Measurements from ENCODE around the gene IL22RA1. TPM values are rescaled to one million over a fixed set of nuclear protein-coding genes. Genes with fewer than 3 reads are reported as not detected.

IL22RA1 gene
- total and polyA plus RNA-seq, 2 of the 8 experiments (the other 6 are each of a cell fraction or from before 2014, with no cell fraction given) = 0.17 to 0.32 TPM

DNA sequence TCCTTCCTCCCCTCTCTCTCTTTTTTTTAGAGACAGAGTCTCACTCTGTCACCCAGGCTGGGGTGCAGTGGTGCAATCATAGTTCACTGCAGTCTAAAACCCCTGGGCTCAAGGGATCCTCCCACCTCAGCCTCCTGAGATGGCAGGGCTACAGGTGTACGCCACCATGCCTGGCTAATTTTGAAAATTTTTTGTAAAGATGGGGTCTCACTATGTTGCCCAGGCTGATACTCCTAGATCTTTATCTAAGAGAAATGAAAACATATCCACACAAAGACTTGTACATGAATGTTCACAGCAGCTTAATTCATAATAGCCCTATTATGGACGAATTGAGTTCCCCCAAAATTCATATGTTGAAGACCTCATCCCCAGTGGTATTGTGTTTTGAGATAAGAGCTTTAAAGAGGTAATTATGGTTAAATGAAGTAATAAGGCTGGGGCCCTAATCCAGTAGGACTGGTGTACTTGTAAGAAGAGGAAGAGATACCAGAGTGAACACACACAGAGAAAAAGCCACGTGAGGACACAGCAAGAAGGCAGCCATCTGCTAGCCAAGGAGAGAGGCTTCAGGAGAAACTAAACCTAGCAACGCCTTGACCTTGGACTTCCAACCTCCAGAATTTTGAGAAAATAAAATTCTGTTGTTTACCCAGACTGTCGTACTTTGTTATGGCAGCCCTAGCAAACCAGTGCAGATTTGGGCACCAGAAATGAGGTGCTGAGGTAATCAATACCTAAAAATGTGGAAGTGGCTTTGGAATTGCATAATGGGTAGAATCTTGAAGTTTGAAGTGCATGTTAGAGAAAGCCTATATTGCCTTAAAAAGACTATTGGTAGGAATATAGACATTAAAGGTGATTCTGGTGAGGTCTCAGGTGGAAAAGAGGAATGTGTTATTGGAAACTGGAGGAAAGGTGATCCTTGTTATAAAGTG lies 31.0 kb upstream of the IL22RA1 start:
- no peak for DNase-seq (ENCODE audit: low read depth in 1 of 2, low spot score in 2 of 2)
- Histone ChIP-seq H3K14ac (ENCODE audit: insufficient read length) (no peak overlapping the region), H3K23ac (ENCODE audit: insufficient read length) (no peak overlapping the region), H3K4me1 (replicated peaks in 1 of 4; ENCODE audit: control insufficient read depth in 3 of 4, insufficient read depth in 4 of 4, low read length in 3 of 4) (peaks cover 0 to 3% (median 0%) of the 10 kb centered on the region in 4 experiments; a peak in 2 of 7 replicates), H2BK5ac (ENCODE audit: low read depth, low read length) (no peak overlapping the region), H2AFZ (ENCODE audit: low read length) (no peak overlapping the region), H3K27ac (ENCODE audit: low read depth, low read length) (no peak overlapping the region), H2AK5ac (ENCODE audit: low read depth, low read length) (no peak overlapping the region), H3K23me2 (ENCODE audit: low read depth, low read length) (no peaks in the 10 kb centered on the region), H3K4me3 (ENCODE audit: extremely low read depth in 1 of 4, insufficient read depth in 2 of 4, low read depth in 3 of 4, low read length in 4 of 4) (no peak overlapping the region), H3K4ac (replicated peaks; ENCODE audit: insufficient read length, low read depth, low read length) (no peak overlapping the region), H4K5ac (ENCODE audit: insufficient read length, low read depth, low read length) (no peak overlapping the region), H3K9ac (replicated peaks in 1 of 4; ENCODE audit: extremely low read depth in 1 of 4, low read depth in 3 of 4, low read length in 3 of 4) (no peak overlapping the region), H3K4me2 (ENCODE audit: insufficient read depth in 1 of 2, low read depth in 2 of 2, low read length in 2 of 2) (no peak overlapping the region), H2BK120ac (replicated peaks; ENCODE audit: low read depth, low read length) (no peak overlapping the region), H4K91ac (replicated peaks; ENCODE audit: insufficient read length, low read length) (no peak overlapping the region), H4K20me1 (replicated peaks in 1 of 2; ENCODE audit: control insufficient read depth in 1 of 2, insufficient read depth in 2 of 2, low read length in 2 of 2) (peaks cover 0 to 1% of the 10 kb centered on the region in 2 experiments), H3K79me1 (ENCODE audit: low read depth, low read length) (no peaks in the 10 kb centered on the region), H4K8ac (ENCODE audit: extremely low read depth, insufficient read depth, low read length) (no peak overlapping the region), H3K56ac (replicated peaks; ENCODE audit: insufficient read length, low read depth, low read length) (no peak overlapping the region), H2BK20ac (ENCODE audit: low read length) (no peak overlapping the region), H2BK12ac (ENCODE audit: low read depth, low read length) (no peak overlapping the region), H3K79me2 (ENCODE audit: control insufficient read depth in 1 of 2, insufficient read depth in 2 of 2, low read length in 2 of 2) (no peaks in the 10 kb centered on the region), H3K18ac (ENCODE audit: extremely low read depth, low read length) (no peak overlapping the region), H2BK15ac (ENCODE audit: low read length) (no peak overlapping the region), H3K27me3 (replicated peaks in 1 of 4; ENCODE audit: control insufficient read depth in 3 of 4, extremely low read depth in 1 of 4, insufficient read depth in 3 of 4, low read length in 3 of 4) (no peaks in the 10 kb centered on the region), H3K36me3 (ENCODE audit: control insufficient read depth in 2 of 4, insufficient read depth in 4 of 4, low read length in 3 of 4) (peaks cover 0 to 3% (median under 1%) of the 10 kb centered on the region in 4 experiments; a peak in 4 of 8 replicates), H3K9me3 (ENCODE audit: insufficient read depth in 2 of 2, low read depth in 1 of 2, low read length in 1 of 2) (no peaks in the 10 kb centered on the region)
- no peak for FAIRE-seq
- WGBS, 2 experiments (ENCODE audit: extremely low coverage in 1 of 2, insufficient coverage in 1 of 2, insufficient read length in 1 of 2, insufficient replicate concordance in 2 of 2, low coverage in 1 of 2, low lambda C conversion rate in 2 of 2, missing lambda C conversion rate in 1 of 2) = 82% methylated on average over 5 of the region's 5 CpGs; no CpG with 5 or more reads in 1 of the 2 experiments
- CTCF ChIA-PET (ENCODE audit: partially characterized antibody) = no interaction called here
- POLR2A ChIA-PET (ENCODE audit: partially characterized antibody) = no interaction called here
- TF ChIP-seq TCF12 (IDR thresholded peaks at IDR 0.05; ENCODE audit: low read depth, low read length) (no peak), GTF2F1 (IDR thresholded peaks at IDR 0.05; ENCODE audit: borderline replicate concordance, low read depth, low read length) (no peak), FOSL1 (IDR thresholded peaks at IDR 0.05; ENCODE audit: insufficient read depth, low read depth, low read length) (no peak), RFX5 (IDR thresholded peaks at IDR 0.05; ENCODE audit: borderline replicate concordance, low read depth, low read length) (no peak), CREB1 (IDR thresholded peaks at IDR 0.05) (no peak), RNF2 (IDR thresholded peaks at IDR 0.05; ENCODE audit: borderline replicate concordance, low read depth, low read length, missing control alignments, poor library complexity, severe bottlenecking) (no peak), POLR2AphosphoS5 (IDR thresholded peaks at IDR 0.05; ENCODE audit: low read depth, low read length) (no peak), ASH2L (IDR thresholded peaks at IDR 0.05; ENCODE audit: low read length) (no peak), CBX5 (IDR thresholded peaks at IDR 0.05; ENCODE audit: low read depth, low read length) (no peak), EZH2 (IDR thresholded peaks at IDR 0.05; ENCODE audit: low read depth, low read length, severe bottlenecking) (no peak)
- TF ChIP-seq, protein P1, sequence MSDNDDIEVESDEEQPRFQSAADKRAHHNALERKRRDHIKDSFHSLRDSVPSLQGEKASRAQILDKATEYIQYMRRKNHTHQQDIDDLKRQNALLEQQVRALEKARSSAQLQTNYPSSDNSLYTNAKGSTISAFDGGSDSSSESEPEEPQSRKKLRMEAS (IDR thresholded peaks at IDR 0.05) = no peak
